Peyer's patch (tissue), 4 donors: Measurements from ENCODE around the gene MYO9B.

Source experiments
- POLR2A ChIP-seq, 2 donors: fragments of 450-650 bp; IDR thresholded peaks; one replicate each; pipeline ENCODE4 v1.5.1; 2017; ENCODE audit warnings: antibody characterized with exemption in 2 of 2, mild to moderate bottlenecking in 2 of 2, moderate library complexity in 2 of 2
- TF ChIP-seq, protein P1 (sequence below), 6 experiments: fragments of 450-650 bp in 4 of 6; fragments of 200-600 bp in 2 of 6; sonication (generic) in 1 of 6; IDR thresholded peaks; one replicate each; pipeline ENCODE4 v1.5.1; 2017 to 2019; ENCODE audit warnings: antibody characterized with exemption in 6 of 6, mild to moderate bottlenecking in 3 of 6, moderate library complexity in 1 of 6

DNA sequence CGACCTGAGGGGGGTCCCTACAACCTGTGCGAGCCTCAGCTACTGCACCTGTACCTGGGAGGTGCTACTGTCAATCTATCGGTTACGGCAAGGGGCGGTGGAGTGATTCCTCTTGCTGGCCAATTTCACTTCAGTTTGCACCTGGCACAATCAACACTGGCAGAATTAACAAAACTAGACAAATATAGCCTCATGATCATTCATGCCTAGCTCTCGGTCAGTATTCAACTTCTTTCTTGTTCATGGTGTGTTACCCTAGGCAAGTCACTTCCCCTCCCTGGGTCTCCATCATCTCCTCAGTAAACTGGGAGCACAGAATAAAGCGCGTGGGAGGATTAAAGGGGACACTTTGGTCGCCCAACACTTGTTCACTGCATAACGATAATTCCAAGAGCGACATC is 943 bp upstream of the MYO9B start:
- TF ChIP-seq, protein P1, sequence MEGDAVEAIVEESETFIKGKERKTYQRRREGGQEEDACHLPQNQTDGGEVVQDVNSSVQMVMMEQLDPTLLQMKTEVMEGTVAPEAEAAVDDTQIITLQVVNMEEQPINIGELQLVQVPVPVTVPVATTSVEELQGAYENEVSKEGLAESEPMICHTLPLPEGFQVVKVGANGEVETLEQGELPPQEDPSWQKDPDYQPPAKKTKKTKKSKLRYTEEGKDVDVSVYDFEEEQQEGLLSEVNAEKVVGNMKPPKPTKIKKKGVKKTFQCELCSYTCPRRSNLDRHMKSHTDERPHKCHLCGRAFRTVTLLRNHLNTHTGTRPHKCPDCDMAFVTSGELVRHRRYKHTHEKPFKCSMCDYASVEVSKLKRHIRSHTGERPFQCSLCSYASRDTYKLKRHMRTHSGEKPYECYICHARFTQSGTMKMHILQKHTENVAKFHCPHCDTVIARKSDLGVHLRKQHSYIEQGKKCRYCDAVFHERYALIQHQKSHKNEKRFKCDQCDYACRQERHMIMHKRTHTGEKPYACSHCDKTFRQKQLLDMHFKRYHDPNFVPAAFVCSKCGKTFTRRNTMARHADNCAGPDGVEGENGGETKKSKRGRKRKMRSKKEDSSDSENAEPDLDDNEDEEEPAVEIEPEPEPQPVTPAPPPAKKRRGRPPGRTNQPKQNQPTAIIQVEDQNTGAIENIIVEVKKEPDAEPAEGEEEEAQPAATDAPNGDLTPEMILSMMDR (IDR thresholded peaks at IDR 0.05), result no peak
- no peak for TF ChIP-seq POLR2A (IDR thresholded peaks at IDR 0.05)
